GM12878 (cell line): ENCODE results near the gene CDK13. TPM values are rescaled to one million over a fixed set of nuclear protein-coding genes. Genes with fewer than 3 reads are reported as not detected.
"Not testable (repeated sequence)": the region's sequence is repeated elsewhere in the genome, so short reads cannot be mapped to it uniquely, and the experiment has no call there.

ENCODE experiments used
- ATAC-seq: fragments of 200-7000 bp; cut with Tn5 transposase; 3 replicates; pipeline ENCODE4 v1.9.1; 2020; ENCODE audit warnings: mild to moderate bottlenecking, moderate library complexity
- BruUV-seq: library from RNA; stranded (reverse); fragments of 400-500 nt; replicated peaks from 2 replicates; lab custom pipeline; 2021; lab: Mats Ljungman, UMichigan
- CTCF ChIA-PET: fragments of 300-600 bp; sonication (Branson Sonifier 250); formaldehyde crosslinking; extraction: SDS; loops from one replicate; lab custom pipeline; 2021; ENCODE audit warnings: inconsistent platforms; lab: Yijun Ruan, JAX
- POLR2A ChIA-PET: fragments of 350-600 bp; formaldehyde crosslinking; extraction: SDS; loops from one replicate; lab custom pipeline; 2021; ENCODE audit warnings: inconsistent platforms; lab: Charles Lee
- RAD21 ChIA-PET: fragments of 300-600 bp; sonication (Branson Sonifier 250); formaldehyde crosslinking; loops from one replicate; lab custom pipeline; 2023; ENCODE audit warnings: antibody characterized with exemption; ENCODE audit not compliant: unreplicated experiment; lab: Charles Lee
- SMC1A ChIA-PET: fragments of 300-600 bp; sonication (Branson Sonifier 250); formaldehyde crosslinking; loops from one replicate; lab custom pipeline; 2023; ENCODE audit not compliant: unreplicated experiment, uncharacterized antibody; lab: Charles Lee
- DNase-seq: peaks from one replicate; pipeline ENCODE4 v3.0.0-alpha.2; 2011; ENCODE audit warnings: low read depth, low spot score
- FAIRE-seq: peaks from 3 replicates; lab custom pipeline; 2011; peaks lifted over from hg19 to GRCh38; lab: Jason Lieb, UNC
- H2AFZ ChIP-seq: 2 replicates; pipeline ENCODE4 v1.6.0; 2011; ENCODE audit warnings: low read depth, low read length, control low read depth; ENCODE audit not compliant: control insufficient read depth
- H3K27ac ChIP-seq: 2 replicates; pipeline ENCODE4 v1.5.1; 2011; ENCODE audit warnings: control low read depth; ENCODE audit not compliant: control insufficient read depth, insufficient read depth
- H3K27me3 ChIP-seq, 2 experiments: replicated peaks in 1 of 2; 2 replicates each; pipeline versions ENCODE4 v1.6.0 to v1.6.1; 2011; ENCODE audit warnings: low read length in 1 of 2; ENCODE audit not compliant: control insufficient read depth in 2 of 2, insufficient read depth in 2 of 2
- H3K36me3 ChIP-seq, 2 experiments: 2 replicates each; pipeline ENCODE4 v1.5.1; 2011; ENCODE audit warnings: low read length in 1 of 2; ENCODE audit not compliant: control insufficient read depth in 2 of 2, insufficient read depth in 2 of 2
- H3K4me1 ChIP-seq: 2 replicates; pipeline ENCODE4 v1.6.1; 2011; ENCODE audit warnings: mild to moderate bottlenecking, low read length, moderate library complexity, mixed read lengths; ENCODE audit not compliant: control insufficient read depth, insufficient read depth
- H3K4me2 ChIP-seq: 2 replicates; pipeline ENCODE4 v1.6.0; 2011; ENCODE audit warnings: control low read depth; ENCODE audit not compliant: control insufficient read depth, insufficient read depth
- H3K4me3 ChIP-seq: fragments of 200-600 bp; sonication (generic); 2 replicates; pipeline ENCODE4 v1.5.1; 2016
- H3K79me2 ChIP-seq: 2 replicates; pipeline ENCODE4 v1.6.0; 2011; ENCODE audit warnings: low read length; ENCODE audit not compliant: control insufficient read depth, insufficient read depth
- H3K9ac ChIP-seq: 2 replicates; pipeline ENCODE4 v1.8.0; 2011; ENCODE audit warnings: low read length, control low read depth, mixed read lengths; ENCODE audit not compliant: control insufficient read depth, insufficient read depth
- H3K9me3 ChIP-seq: replicated peaks from 3 replicates; pipeline ENCODE4 v1.5.1; 2011; ENCODE audit warnings: mild to moderate bottlenecking, low read length; ENCODE audit not compliant: control insufficient read depth, insufficient read depth
- H4K20me1 ChIP-seq: 2 replicates; pipeline ENCODE4 v1.6.0; 2011; ENCODE audit not compliant: control insufficient read depth, insufficient read depth
- BCL11A ChIP-seq: IDR thresholded peaks from 2 replicates; pipeline ENCODE4 v1.6.1; 2011; ENCODE audit warnings: low read depth, low read length
- CBX3 ChIP-seq: fragments of 200-600 bp; sonication (generic); IDR thresholded peaks from 2 replicates; pipeline ENCODE4 v1.6.1; 2016; ENCODE audit warnings: low read depth, borderline replicate concordance
- CTCF ChIP-seq, 3 experiments: IDR thresholded peaks in 2 of 3; conservative IDR thresholded peaks in 1 of 3; 2 replicates each; pipeline ENCODE4 v1.5.1; 2011; ENCODE audit warnings: low read depth in 3 of 3, low read length in 3 of 3, mild to moderate bottlenecking in 3 of 3, control low read depth in 2 of 3, moderate library complexity in 2 of 3, inconsistent platforms in 1 of 3, mixed read lengths in 1 of 3; ENCODE audit not compliant: control insufficient read depth in 2 of 3, insufficient read depth in 1 of 3; ENCODE audit errors: extremely low read depth in 1 of 3
- HDAC6 ChIP-seq: fragments of 200-600 bp; sonication (generic); IDR thresholded peaks from one replicate; pipeline ENCODE4 v1.8.0; 2017; ENCODE audit warnings: antibody characterized with exemption; ENCODE audit not compliant: unreplicated experiment
- IKZF2 ChIP-seq, 2 experiments: fragments of 450-650 bp; IDR thresholded peaks; 2 replicates each; pipeline ENCODE4 v1.6.1; 2017; ENCODE audit warnings: mild to moderate bottlenecking in 2 of 2, moderate library complexity in 2 of 2
- WRNIP1 ChIP-seq: IDR thresholded peaks from 2 replicates; pipeline ENCODE4 v1.6.1; 2011; ENCODE audit warnings: low read depth, low read length, improper control_type of control experiment, borderline replicate concordance
- WGBS: methylation state at CpG from one replicate; pipeline ENCODE4 v1.1.6; 2016; ENCODE audit warnings: low lambda C conversion rate; ENCODE audit not compliant: insufficient replicate concordance, insufficient coverage; ENCODE audit errors: missing lambda C conversion rate; 5-methylcytosine and 5-hydroxymethylcytosine counted together
- in situ Hi-C: fragments of 300-500 bp; cut with MboI; formaldehyde crosslinking; loops from 9 replicates; pipeline ENCODE4 v1.14.3; 2018; ENCODE audit warnings: mixed read lengths
- intact Hi-C: fragments of 100-400 bp; cut with micrococcal nuclease; formaldehyde crosslinking; loops from one replicate; pipeline ENCODE4 v1.14.2; 2022; ENCODE audit not compliant: unreplicated experiment
- polyA plus RNA-seq, 11 experiments: library from polyadenylated mRNA; depleted of rRNA in 4 of 11; unstranded in 6 of 11; stranded (reverse) in 5 of 11; fragments of >200 nt; fragmentation: Nextera tagmentation in 4 of 11; fragmentation: Illumina TruSeq in 1 of 11; extraction: Ambion mirVana in 4 of 11; extraction: Trizol in 1 of 11; gene quantifications; 1 replicate in 1 of 11; 2 replicates in 10 of 11; pipeline versions ENCODE4 v1.2.1 to v1.2.3, GENCODE V29; 2011 to 2016; ENCODE audit warnings: inconsistent platforms in 2 of 11, missing spikeins in 2 of 11, low read depth in 1 of 11
- total RNA-seq, 4 experiments: library from RNA; depleted of rRNA in 3 of 4; stranded (reverse); fragments of >200 nt in 3 of 4; fragmentation: Illumina TruSeq in 1 of 4; extraction: Trizol in 1 of 4; gene quantifications; 2 replicates each; pipeline versions ENCODE4 v1.2.1 to v1.2.3, GENCODE V29; 2013 to 2021
- TF ChIP-seq, protein P1 (sequence below): fragments of 450-650 bp; IDR thresholded peaks from 2 replicates; pipeline ENCODE4 v1.6.1; 2017; ENCODE audit warnings: mild to moderate bottlenecking, moderate library complexity

The CDK13 gene
- total and polyA plus RNA-seq, 10 of the 15 experiments (the other 5 are each of a cell fraction or from before 2014, with no cell fraction given) = 10.8 to 44.4 (median 28.0) TPM

DNA sequence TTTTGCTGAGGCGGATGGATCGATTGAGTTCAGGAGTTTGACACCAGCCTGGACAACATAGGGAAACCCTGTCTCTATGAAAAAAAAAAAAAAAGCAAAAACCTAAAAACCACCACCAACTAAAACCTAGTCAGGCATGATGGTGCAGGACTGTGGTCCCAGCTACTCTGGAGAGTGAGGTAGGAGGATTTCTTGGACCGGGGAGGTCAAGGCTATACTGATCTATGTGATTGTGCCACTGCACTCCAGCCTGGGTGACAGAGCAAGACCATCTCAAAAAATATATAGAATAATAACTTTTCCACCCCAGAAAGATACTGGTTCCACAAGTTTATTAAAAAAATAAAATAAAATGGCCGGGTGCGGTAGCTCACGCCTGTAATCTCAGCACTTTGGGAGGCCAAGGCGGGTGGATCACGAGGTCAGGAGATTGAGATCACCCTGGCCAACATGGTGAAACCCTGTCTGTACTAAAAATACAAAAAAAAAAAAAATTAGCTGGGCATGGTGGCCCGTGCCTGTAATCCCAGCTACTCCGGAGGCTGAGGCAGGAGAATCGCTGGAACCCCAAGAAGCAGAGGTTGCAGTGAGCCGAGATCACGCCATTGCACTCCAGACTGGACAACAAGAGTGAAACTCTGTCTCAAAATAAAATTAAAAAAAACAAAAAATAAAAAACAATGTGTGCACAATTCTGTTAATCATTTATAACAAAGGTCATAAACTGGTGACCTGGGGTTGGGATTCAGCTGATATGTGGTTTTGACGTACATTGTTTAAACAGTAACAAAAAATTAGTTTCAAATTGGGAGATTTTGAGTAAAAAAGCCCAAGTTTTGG, 172.3 kb downstream of the CDK13 start:
- H4K20me1 ChIP-seq, RAD21 ChIA-PET, BruUV-seq, H3K27ac ChIP-seq, intact Hi-C loops, H3K4me3 ChIP-seq, ATAC-seq, SMC1A ChIA-PET, H3K4me1 ChIP-seq, H3K9me3 ChIP-seq, H2AFZ ChIP-seq, DNase-seq, in situ Hi-C loops, H3K79me2 ChIP-seq, H3K36me3 ChIP-seq, FAIRE-seq, H3K27me3 ChIP-seq, H3K9ac ChIP-seq, H3K4me2 ChIP-seq: not testable (repeated sequence)
- ChIA-PET POLR2A (interaction anchor here (1.2 kb wide), 1 partner anchor 12 kb away, joined by 3 read pairs; the partner anchor contains the start of gene MPLKIP), CTCF (interaction anchor here (0.7 kb wide), 1 partner anchor 15 kb away, joined by 3 read pairs; no protein-coding TSS in a partner anchor)
- WGBS = 92% methylated on average over 14 of the region's 14 CpGs

DNA sequence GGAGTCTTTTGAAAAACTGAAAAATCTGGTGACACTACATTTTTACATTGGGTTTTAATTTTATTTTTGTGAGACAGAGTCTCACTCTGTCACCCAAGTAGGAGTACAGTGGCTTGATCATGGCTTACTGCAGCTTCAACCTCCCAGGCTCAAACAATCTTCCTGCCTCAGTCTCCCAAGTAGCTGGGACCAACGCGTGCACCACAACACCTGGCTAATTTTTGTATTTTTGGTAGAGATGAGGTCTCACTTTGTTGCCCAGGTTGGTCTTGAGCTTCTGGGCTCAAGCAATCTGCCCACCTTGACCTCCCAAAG, 172.8 kb downstream of the CDK13 start:
- H3K9me3 ChIP-seq = no peaks in the 10 kb centered on the region
- H3K9ac ChIP-seq = no peak overlapping the region
- intact Hi-C loops (no loop called here), in situ Hi-C loops (no loop called here)
- ATAC-seq (no peak), FAIRE-seq (no peak), DNase-seq (no peak)
- no peak overlapping the region for H3K27ac ChIP-seq
- no peak overlapping the region for H3K4me2 ChIP-seq
- no peaks in the 10 kb centered on the region for H3K79me2 ChIP-seq
- ChIA-PET SMC1A (no interaction called here), POLR2A (interaction anchor here (1.2 kb wide), 1 partner anchor 11 kb away, joined by 3 read pairs; the partner anchor contains the start of gene MPLKIP), RAD21 (no interaction called here), CTCF (interaction anchor here (0.7 kb wide), 1 partner anchor 15 kb away, joined by 3 read pairs; no protein-coding TSS in a partner anchor)
- no peak overlapping the region for H2AFZ ChIP-seq
- H3K4me3 ChIP-seq = no peak overlapping the region
- 100% methylated on average over 2 of the region's 2 CpGs for WGBS
- no peaks in the 10 kb centered on the region for H3K4me1 ChIP-seq
- no peaks in the 10 kb centered on the region for H3K27me3 ChIP-seq
- no peaks in the 10 kb centered on the region for H4K20me1 ChIP-seq
- no TSS peak for BruUV-seq
- H3K36me3 ChIP-seq = no peaks in the 10 kb centered on the region
- TF ChIP-seq CTCF (IDR thresholded peaks at IDR 0.05 in 2 of 3, conservative IDR thresholded peaks at IDR 0.05 in 1 of 3; ENCODE audit: control insufficient read depth in 2 of 3, extremely low read depth in 1 of 3, insufficient read depth in 1 of 3, low read depth in 3 of 3, low read length in 3 of 3) (no peak), IKZF2 (IDR thresholded peaks at IDR 0.05) (no peak), WRNIP1 (no peak), BCL11A (no peak), CBX3 (no peak), HDAC6 (no peak)
- TF ChIP-seq, protein P1, sequence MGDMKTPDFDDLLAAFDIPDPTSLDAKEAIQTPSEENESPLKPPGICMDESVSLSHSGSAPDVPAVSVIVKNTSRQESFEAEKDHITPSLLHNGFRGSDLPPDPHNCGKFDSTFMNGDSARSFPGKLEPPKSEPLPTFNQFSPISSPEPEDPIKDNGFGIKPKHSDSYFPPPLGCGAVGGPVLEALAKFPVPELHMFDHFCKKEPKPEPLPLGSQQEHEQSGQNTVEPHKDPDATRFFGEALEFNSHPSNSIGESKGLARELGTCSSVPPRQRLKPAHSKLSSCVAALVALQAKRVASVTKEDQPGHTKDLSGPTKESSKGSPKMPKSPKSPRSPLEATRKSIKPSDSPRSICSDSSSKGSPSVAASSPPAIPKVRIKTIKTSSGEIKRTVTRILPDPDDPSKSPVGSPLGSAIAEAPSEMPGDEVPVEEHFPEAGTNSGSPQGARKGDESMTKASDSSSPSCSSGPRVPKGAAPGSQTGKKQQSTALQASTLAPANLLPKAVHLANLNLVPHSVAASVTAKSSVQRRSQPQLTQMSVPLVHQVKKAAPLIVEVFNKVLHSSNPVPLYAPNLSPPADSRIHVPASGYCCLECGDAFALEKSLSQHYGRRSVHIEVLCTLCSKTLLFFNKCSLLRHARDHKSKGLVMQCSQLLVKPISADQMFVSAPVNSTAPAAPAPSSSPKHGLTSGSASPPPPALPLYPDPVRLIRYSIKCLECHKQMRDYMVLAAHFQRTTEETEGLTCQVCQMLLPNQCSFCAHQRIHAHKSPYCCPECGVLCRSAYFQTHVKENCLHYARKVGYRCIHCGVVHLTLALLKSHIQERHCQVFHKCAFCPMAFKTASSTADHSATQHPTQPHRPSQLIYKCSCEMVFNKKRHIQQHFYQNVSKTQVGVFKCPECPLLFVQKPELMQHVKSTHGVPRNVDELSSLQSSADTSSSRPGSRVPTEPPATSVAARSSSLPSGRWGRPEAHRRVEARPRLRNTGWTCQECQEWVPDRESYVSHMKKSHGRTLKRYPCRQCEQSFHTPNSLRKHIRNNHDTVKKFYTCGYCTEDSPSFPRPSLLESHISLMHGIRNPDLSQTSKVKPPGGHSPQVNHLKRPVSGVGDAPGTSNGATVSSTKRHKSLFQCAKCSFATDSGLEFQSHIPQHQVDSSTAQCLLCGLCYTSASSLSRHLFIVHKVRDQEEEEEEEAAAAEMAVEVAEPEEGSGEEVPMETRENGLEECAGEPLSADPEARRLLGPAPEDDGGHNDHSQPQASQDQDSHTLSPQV = no peak
